Thoracic aorta (tissue), 2 donors: ENCODE measurements around the gene ANO9. TPM values are rescaled to one million over a fixed set of nuclear protein-coding genes. Genes with fewer than 3 reads are reported as not detected.

Experiments
- ATAC-seq: fragments of 150-250 bp; one replicate; pipeline ENCODE4 v1.8.0; 2017; ENCODE audit warnings: low read depth; ENCODE audit not compliant: insufficient number of reproducible peaks, low FRiP score
- DNase-seq: peaks from one replicate; pipeline ENCODE4 v3.0.0-alpha.2; 2020; ENCODE audit warnings: low spot score
- H3K27ac ChIP-seq, 2 donors: fragments of 200-600 bp; sonication (generic); 1 replicate in 1 of 2; 2 replicates in 1 of 2; pipeline ENCODE4 v1.5.1; 2016; ENCODE audit warnings: mild to moderate bottlenecking in 2 of 2, moderate library complexity in 2 of 2
- H3K27me3 ChIP-seq: fragments of 200-600 bp; sonication (generic); replicated peaks from 2 replicates; pipeline ENCODE4 v1.6.0; 2016; ENCODE audit warnings: mild to moderate bottlenecking; ENCODE audit not compliant: insufficient read depth
- H3K36me3 ChIP-seq: fragments of 200-600 bp; sonication (generic); one replicate; pipeline ENCODE4 v1.5.1; 2016
- H3K4me1 ChIP-seq, 2 donors: fragments of 200-600 bp; sonication (generic); 1 replicate in 1 of 2; 2 replicates in 1 of 2; pipeline versions ENCODE4 v1.5.1 to v1.6.0; 2016; ENCODE audit warnings: low read depth in 2 of 2, mild to moderate bottlenecking in 1 of 2; ENCODE audit not compliant: control insufficient read depth in 1 of 2
- H3K4me3 ChIP-seq: fragments of 200-600 bp; sonication (generic); 2 replicates; pipeline ENCODE4 v1.5.1; 2016; ENCODE audit warnings: mild to moderate bottlenecking
- H3K9me3 ChIP-seq: fragments of 200-600 bp; sonication (generic); 2 replicates; pipeline ENCODE4 v1.5.1; 2016
- CTCF ChIP-seq: fragments of 200-600 bp; sonication (generic); IDR thresholded peaks from one replicate; pipeline ENCODE4 v1.5.1; 2019; ENCODE audit warnings: antibody characterized with exemption
- total RNA-seq, 2 donors: library from RNA; depleted of rRNA; stranded (reverse); fragments of >200 nt; gene quantifications; one replicate each; pipeline versions ENCODE4 v1.1.0 to v1.2.3, GENCODE V29; 2016

The ANO9 gene
- total RNA-seq, 2 donors from 2014 or later = 0.68 to 2.7 TPM

- H3K9me3 ChIP-seq = no peaks in the 10 kb centered on the region
- no peaks in the 10 kb centered on the region for H3K36me3 ChIP-seq
- no peaks in the 10 kb centered on the region for H3K27me3 ChIP-seq
- H3K4me3 ChIP-seq = no peak overlapping the region
- no peak overlapping the region for H3K27ac ChIP-seq
- no peak for DNase-seq
- no peak for ATAC-seq
- no peaks in the 10 kb centered on the region for H3K4me1 ChIP-seq
- TF ChIP-seq CTCF = no peak
Measured at GRCh38 chr11:375065-376025, 66.5 kb downstream of the ANO9 start.

GRCh38 chr11:373716-374551 is 67.9 kb downstream of the ANO9 start:
- no peak overlapping the region for H3K4me3 ChIP-seq
- H3K27ac ChIP-seq = no peak overlapping the region
- no peak for TF ChIP-seq CTCF
- DNase-seq (no peak), ATAC-seq (no peak)
- no peaks in the 10 kb centered on the region for H3K9me3 ChIP-seq
- H3K4me1 ChIP-seq = no peaks in the 10 kb centered on the region
- no peaks in the 10 kb centered on the region for H3K27me3 ChIP-seq
- H3K36me3 ChIP-seq = no peaks in the 10 kb centered on the region

- no peaks in the 10 kb centered on the region for H3K36me3 ChIP-seq
- DNase-seq (no peak), ATAC-seq (no peak)
- TF ChIP-seq CTCF = no peak
- H3K9me3 ChIP-seq = no peaks in the 10 kb centered on the region
- no peak overlapping the region for H3K27ac ChIP-seq
- no peaks in the 10 kb centered on the region for H3K4me1 ChIP-seq
- no peaks in the 10 kb centered on the region for H3K27me3 ChIP-seq
- H3K4me3 ChIP-seq = no peak overlapping the region
Measured at GRCh38 chr11:372809-373715, 68.7 kb downstream of the ANO9 start.

- ATAC-seq = no peak
- Histone ChIP-seq H3K9me3 (no peaks in the 10 kb centered on the region), H3K36me3 (no peaks in the 10 kb centered on the region), H3K27ac (no peak overlapping the region), H3K4me3 (no peak overlapping the region), H3K27me3 (no peaks in the 10 kb centered on the region), H3K4me1 (no peaks in the 10 kb centered on the region)
- no peak for TF ChIP-seq CTCF
- DNase-seq = no peak
Measured at GRCh38 chr11:371716-372590, 69.9 kb downstream of the ANO9 start.
